ENCODE results near the gene ANO10.
A peak's percentile ranks its signal among the peaks of the same experiment; 100 is the strongest.
"Not testable (repeated sequence)": the region's sequence is repeated elsewhere in the genome, so short reads cannot be mapped to it uniquely, and the experiment has no call there.

The ANO10 gene

DNA sequence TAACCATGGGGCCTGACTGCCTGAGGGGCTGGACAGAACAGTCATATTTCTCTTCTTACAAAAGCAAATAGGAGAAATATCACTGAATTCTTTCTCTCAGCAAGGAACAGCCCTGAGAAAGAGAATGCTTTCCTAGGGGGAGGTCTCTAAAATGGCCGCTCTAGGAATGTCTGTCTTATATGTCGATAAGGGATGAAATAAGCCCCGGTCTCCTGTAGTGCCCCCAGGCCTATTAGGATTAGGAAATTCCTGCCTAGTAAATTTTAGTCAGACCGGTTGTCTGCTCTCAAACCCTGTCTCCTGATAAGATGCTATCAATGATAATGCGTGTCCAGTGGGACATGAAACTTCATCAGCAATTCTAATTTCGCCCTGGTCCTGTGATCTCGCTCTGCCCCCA is 103.3 kb downstream of the ANO10 start:
- not testable (repeated sequence) for DNase-seq (ENCODE audit: low spot score)

GRCh38 chr3:43515970-43516635 is 105.7 kb downstream of the ANO10 start:
- DNase-seq (ENCODE audit: low spot score): no peak

DNA sequence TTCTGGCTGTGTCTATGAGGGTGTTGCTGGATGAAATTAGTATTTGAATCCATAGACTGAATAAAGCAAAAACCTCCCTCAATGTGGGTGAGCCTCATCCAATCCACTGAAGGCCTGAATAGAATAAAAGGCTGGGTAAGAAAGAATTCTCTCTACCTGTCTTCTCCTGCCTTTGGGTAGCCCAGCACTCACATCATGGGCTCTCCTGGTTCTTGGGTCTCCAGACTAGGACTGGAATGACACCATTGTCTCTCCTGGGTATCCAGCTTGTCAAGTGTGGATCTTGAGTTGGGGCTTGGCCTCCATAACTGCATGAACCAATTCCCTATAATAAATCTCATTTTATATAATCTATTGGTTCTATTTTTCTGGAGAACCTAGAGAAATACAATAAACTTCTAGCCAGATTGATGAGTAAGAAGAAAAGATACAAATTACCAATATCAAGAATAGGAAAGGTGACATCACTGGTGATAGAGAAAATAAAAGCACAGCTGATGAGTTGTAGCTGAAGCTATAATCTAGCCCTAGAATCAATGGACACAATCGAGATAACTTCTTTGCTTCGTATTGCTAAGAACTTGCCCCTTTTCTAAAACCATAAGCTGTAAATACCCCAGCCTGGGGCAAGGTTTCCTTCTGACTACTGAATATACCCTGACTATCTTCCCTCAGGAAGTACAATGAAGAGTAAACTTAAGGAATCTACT is 106.4 kb downstream of the ANO10 start:
- no peak for DNase-seq (ENCODE audit: low spot score)

DNA sequence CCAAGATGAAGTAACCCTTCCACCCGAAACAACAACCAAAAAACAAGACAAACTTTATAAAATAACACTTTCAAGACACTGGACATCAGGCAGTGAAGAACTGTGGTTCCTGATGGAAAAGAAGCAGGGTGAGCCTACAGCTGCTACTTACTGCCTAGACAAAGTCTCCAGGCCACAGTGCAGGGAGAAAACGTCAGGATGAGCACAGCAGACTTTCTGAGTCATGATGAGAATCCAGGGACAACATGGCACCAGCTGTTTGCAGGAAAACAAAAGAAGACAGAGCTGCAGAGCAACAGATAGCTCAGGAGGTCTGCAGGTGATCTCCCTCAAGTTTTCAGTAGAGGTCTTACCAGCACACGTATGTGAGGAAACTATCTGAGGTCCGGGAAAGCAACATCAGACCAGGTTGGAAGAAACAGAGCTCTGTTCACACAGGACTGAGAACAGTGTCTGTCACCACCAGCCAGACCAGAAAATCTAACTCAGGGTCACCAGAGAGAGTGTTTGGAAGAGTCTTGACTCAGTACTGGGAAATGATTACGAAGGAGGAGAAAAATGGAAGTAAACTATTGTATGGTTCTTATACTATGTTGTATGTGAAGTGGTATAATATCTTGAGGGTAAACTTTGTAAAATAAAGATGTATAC is 108.9 kb downstream of the ANO10 start:
- peak; percentile 17 for DNase-seq (ENCODE audit: low spot score)

GRCh38 chr3:43506644-43507043 is 115.2 kb downstream of the ANO10 start:
- DNase-seq (ENCODE audit: low spot score): no peak

DNA sequence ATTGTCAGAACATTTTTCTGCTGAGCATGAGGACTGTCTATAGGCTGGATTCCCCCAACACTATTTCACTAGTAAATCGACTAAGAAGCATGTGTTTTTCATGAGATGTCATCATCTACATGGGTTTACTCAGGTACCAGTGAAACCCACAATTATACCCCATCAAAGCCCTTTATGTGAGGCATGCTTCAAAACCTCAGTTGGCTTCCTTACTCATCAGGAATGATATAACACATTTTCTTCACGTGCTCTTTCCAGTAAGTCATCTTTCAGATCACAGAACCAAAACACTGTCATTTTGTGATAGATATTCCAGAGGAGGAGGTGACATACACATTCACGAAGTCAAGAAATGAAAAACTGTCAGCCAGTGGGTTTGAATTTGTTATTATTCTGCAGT is 116.5 kb downstream of the ANO10 start:
- no peak for DNase-seq (ENCODE audit: low spot score)

- DNase-seq (ENCODE audit: low spot score): no peak
Measured at GRCh38 chr3:43503067-43503728, 118.6 kb downstream of the ANO10 start.

DNA sequence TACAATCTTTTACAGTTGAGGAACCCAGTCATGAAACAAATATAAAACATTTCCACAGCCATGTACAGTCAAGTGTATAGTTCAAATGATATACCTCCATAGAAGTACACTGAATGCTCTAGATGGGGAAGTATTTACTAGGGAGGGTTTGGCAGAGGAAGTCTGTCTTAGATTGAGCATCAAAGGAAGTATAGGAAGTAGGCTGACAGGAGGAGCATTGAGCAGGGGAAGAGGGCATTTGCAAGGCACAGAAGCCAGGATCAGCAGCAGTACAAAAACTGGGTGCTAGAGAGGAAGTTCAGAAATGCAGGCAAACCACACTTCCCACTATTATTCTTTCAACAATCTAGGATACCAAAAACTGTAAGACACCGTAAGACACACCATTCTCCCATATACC is 122.6 kb downstream of the ANO10 start:
- DNase-seq (ENCODE audit: low spot score): no peak

DNA sequence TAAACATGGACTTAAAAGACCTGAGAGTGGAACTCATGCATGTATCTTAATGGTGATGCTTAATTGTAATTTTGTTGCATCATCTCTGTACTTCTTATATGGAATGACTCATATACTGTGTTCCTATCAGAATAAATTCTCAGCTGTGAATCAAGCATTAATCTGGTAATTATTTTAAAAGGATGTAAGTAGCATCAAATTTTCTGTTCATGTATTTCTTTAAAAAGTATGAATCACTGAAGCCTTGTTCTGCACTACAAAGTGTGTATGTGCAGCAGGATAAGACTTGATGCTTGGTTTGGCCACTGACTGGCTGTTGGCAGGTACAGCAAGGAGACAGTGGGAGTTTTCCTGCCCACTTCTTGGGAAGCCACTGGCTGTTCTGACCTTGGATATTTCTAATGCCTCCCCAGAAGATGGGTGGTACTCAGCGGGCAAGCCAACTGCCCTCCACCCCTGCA is 123.9 kb downstream of the ANO10 start:
- DNase-seq (ENCODE audit: low spot score): no peak

DNA sequence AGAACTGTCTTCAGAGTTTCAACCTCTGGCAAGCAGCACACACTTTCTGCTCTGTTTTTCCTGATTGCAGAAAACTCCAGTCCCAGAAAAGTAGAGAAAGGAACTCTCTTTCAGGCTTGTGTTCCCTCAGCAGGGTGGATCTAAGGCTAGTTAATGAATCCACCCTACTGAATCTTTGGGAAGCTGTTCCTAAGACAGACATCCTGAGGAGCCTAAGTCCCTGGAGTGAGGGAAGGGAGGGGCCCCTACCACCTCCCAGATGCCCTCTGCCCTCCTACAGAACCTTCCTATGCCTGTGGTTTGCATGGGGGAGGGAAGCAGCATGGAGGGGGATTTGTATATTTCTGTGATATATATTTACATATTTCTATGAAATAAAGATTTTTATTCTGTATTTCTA is 124.4 kb downstream of the ANO10 start:
- DNase-seq (ENCODE audit: low spot score): no peak

DNA sequence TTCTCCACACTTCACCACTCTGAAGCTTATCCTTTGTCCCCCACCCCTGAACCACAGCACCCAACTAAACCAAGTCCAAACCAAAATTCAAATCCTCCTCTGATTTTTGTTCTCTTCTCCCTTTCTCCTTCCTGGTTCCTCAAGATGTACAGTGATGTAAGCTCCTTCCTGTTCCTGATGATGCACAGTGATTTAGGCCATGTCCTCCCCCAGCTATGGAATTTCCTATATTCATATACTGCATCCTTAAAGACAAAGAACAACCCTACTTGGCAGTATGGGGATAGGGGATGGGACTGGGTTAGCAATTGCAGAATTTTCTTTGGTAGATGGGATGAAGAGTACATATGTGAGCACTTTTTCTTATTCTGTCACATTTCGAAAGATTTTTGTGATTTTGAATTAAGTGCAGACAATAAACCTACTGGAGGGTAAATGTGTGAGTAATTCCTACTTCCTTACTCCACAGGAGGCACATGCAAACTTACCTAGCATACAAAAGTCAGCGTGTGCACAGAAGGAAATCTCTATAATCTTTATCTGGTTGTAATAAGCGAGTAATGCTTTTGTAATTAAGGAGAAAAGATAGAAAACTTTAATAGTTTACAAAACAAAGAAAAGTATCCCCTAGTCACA is 125.0 kb downstream of the ANO10 start:
- no peak for DNase-seq (ENCODE audit: low spot score)

- DNase-seq (ENCODE audit: low spot score): not testable (repeated sequence)
Measured at GRCh38 chr3:43492932-43493331, 128.9 kb downstream of the ANO10 start.

DNA sequence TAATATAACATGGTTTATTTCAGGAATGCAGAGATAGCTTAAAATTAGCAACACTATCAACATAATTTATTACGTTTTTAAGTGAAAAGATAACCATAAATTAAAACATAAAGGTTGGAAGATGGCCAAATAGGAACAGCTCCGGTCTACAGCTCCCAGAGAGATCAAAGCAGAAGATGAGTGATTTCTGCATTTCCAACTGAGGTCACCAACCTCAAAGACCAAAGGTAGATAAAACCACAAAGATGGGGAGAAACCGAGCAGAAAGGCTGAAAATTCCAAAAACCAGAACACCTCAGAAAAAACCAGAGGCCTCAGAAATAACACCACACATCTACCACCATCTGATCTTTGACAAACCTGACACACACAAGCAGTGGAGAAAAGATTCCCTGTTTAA is 130.0 kb downstream of the ANO10 start:
- not testable (repeated sequence) for DNase-seq (ENCODE audit: low spot score)

- DNase-seq (ENCODE audit: low spot score): no peak
Measured at GRCh38 chr3:43490640-43491185, 131.1 kb downstream of the ANO10 start.

DNA sequence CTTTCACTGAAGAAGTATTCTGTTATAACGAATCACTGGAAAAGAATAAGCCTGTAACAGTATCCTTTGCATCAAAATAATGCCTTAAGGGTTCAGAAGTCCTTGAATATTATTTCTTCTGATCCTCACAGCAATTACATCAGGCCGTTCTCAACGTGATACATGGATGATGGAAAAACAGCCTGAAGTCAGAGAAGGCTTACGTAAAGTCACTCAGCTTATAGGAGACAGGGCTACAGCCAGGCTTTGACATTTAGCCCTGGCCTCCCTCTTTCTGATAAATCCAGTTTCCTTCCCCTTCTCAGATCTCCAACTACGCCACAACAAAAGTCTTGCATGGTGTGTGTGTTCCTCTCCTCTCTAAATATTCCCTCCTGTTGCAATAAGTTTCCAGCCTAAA is 131.9 kb downstream of the ANO10 start:
- DNase-seq (ENCODE audit: low spot score): no peak

DNA sequence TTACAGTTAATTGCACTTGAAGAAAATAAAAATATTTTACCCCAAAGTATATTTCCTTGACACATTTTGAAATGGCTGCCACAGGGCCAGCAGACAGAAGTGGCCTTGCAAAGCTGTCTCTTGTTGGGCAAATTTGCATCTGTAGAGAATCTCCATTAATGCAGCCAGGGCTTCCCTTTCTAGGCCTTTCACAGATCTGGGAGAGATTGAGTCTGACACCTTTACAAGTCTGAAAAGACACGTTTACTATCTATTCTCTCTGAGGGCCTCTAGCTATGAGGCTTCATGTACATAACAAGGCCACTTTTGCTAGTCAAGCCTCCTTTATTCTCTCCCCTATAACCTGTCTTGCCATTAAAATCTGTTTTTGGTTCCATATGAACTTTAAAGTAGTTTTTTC is 135.9 kb downstream of the ANO10 start:
- no peak for DNase-seq (ENCODE audit: low spot score)

DNA sequence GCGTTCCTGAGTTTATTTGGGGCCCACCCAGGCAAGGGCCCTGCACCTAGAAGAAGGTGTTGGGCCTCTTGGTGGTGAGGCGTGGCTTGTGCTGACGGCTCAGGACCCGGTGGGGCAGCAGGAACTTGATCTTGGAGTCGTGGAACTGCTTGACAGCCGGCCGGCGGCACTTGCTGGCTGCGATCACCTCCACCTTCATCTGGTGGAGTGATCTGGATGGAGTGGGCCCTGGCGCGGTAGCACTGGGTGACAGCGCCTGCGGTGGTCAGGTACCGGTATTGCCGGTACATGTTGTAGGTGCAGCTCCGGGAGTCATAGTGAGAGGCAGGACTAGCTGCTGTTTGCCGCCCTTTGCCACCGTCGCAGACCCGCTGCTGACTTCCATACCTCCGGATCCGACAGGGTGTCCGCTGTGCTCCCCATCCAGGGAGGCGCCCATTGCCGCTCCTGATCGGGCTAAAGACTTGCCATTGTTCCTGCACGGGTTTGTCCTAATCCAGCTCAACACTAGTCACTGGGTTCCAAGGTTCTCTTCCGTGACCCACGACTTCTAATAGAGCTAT is 136.8 kb downstream of the ANO10 start:
- no peak for DNase-seq (ENCODE audit: low spot score)

- DNase-seq (ENCODE audit: low spot score): no peak
Measured at GRCh38 chr3:43481375-43481774, 140.4 kb downstream of the ANO10 start.

DNA sequence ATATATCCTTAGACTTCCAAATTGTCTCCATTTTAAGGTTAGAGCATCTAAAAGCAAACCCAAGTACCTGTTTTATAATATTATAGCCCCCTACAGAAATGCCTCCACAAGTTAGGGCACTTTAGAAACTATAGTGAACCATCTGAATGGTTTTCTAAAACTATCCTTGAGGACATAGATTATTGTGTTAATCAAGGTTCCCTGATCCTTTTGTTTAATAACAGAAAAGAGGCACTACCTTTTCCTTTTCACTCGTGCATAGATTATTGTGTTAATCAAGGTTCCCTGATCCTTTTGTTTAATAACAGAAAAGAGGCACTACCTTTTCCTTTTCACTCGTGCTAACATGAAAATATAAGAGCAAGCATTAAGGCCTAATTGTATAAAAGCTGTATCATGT is 143.0 kb downstream of the ANO10 start:
- not testable (repeated sequence) for DNase-seq (ENCODE audit: low spot score)

GRCh38 chr3:43478118-43478785 is 143.6 kb downstream of the ANO10 start:
- no peak for DNase-seq (ENCODE audit: low spot score)

DNA sequence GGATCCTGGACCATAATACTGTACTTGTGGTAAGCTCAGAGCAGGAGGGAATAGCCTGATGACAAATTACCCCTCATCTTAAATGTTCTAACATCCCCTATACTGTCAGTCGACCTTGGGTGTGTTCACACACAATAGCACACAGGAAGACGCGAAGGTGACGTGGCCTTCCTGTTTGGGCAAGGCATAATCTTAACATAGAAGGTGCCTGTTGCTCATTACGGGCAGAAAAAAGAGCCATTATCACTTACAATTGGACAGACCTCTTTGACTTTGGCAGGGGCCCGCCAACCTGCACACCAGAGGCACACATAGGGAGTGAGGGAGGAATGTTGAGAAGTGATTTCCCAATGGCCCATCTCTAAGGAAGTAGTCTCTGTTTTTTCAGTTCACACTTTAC is 144.2 kb downstream of the ANO10 start:
- DNase-seq (ENCODE audit: low spot score): no peak

Measured in hepatic stellate cell (primary cell).